HG03432 (cell line): Measurements from ENCODE around the gene FKBP5.
"Not testable (repeated sequence)": the region's sequence is repeated elsewhere in the genome, so short reads cannot be mapped to it uniquely, and the experiment has no call there.

Experiments
- ATAC-seq: cut with Tn5 transposase; IDR thresholded peaks from one replicate; pipeline ENCODE4 v1.9.1; 2021; ENCODE audit warnings: mild to moderate bottlenecking, moderate library complexity; ENCODE audit not compliant: unreplicated experiment

The FKBP5 gene

DNA sequence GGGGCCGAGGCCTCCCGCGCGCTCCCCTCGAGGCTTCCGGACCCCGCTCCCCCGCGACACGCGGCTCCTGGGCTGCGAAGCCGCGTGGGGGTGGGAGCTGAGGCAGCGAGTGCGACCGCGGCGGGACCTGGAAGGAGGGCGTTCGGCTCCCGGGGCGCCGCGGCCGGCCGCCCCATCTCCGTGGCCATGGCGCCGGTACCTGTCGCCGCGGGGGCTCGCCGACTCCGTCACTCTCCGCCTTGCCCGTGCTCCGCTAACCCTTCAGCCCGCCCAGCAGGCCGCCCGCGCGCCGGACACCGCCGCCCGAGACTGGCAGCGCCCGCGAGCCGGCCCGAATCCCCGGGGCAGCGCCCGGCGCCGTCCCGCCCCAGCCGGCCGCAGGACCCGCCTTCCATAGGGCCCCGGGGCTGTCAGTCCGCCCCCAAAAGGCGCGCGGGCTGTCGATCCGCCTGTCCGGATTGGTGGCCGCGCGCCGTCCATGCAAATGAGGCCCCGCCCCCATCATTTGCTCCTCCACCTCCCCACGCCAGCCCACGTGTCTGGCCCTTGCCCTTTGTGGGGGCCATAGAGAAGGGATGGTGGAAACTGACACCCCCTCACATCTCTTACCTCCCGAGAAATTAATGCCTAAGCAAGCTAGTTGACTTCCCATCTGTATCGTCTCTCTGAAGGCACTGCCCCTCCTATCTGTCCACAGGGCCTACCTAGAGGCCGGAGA lies at the start of gene FKBP5:
Gene FKBP5, minus strand, starts transcription at position 311 of the 718 bp plus-strand sequence. CDS start 46,091 bp downstream, outside the sequence.
- peak; percentile 87 for ATAC-seq

DNA sequence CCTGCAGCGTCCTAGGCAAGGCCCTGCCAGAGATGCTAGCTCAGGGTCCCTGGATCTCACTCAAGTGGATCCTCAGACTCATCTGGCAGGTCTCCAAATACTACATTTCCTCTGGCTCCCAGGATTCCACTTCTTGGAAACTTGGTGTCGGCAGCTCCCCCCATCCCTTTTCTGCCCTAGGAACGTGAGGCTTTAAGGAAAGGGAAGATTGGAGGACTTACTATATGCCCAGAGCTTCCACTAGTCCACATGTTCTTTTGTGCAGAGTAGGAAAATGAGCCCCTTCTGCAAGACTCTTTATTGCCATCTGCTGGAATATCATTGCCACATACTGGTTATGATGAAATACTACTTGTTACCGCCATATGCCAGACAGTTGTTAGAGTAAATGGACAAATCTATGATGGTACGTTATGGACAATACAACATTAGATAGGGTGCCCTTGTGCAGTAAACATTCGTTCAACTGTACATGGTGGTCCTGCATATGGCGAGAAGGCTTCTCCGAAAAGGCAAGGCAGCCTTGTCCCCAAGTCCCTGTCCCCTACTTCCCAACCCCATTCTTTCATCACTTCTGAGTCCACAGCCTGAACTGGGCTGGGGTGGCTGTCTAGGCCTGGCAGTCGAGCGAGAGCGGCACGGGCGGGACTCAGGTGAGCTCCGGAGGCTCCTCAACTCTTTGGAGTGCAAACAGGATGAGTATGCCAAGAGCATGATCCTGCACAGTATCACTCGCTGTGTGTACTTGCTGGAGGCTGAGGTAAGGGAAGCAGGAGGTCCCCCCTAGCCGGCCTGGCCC lies 48.9 kb upstream of the FKBP5 start:
- peak; percentile 51 for ATAC-seq

DNA sequence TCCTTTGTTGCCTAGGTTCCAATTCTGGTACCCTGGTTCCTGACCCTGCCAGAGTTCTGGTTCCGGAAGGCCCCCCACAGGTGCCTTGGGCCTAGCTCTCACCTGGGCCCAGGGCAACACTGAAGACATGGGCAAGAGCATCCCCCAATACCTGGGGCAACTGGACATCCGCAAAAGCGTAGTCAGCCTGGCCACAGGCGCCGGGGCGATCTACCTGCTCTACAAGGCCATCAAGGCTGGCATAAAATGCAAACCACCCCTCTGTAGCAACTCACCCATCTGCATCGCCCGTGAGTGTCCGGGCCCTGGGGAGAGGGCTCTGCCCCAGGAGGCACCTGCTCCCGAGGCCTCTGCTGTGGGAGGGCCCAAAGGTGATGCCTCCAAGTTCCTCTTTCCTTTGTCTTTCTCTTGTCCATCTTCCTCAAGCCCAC lies 48.3 kb upstream of the FKBP5 start, which contains the start of gene ARMC12:
Gene ARMC12, plus strand, starts transcription at position 51 of the 431 bp plus-strand sequence. Its CDS starts 77 bp downstream, at position 128.
- no peak for ATAC-seq

DNA sequence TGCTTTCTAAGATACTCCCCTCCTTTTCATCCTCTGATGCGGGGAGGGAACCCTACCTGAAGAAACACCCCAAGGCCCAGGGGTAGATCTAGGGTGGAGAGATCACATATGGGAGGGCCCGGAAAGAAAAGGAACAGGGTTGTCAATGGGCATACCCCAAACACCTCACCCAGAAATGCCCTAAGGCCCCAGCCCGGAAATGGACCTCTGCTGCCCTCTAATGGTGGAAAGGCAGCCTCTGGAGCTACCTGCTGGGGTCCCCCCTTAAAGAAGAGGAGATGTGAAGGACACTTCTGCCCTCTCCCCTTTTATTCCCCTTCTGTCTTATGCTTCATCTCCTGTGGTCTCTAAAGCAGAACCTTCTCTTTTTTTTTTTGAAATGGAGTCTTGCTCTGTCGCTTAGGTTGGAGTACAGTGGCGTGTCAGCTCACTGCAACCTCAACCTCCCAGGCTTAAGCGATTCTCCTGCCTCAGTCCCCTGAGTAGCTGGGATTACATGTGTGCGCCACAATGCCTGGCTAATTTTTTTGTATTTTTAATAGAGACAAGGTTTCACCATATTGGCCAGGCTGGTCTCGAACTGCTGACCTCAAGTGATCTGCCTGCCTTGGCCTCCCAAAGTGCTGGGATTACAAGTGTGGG lies 47.7 kb upstream of the FKBP5 start:
- no peak for ATAC-seq

DNA sequence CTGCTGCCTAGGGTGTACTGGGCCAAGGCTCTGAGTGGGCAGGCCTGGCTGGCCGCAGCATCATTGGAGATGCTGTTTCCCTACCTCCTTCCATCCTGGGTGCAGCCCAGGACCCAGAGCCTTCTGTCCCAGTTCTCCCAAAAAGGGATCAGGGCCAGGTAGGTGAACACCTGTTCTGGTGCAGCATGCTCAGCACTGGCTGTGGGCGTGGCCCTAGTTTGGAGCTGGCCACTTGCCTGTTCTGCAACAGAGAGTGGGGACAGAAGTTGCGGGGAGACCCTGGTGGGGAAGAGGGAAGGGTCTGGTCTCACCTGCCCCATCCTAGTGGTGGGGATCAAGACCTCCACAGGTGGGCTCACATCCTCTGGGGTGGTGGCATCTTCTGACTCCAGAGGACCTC lies 46.7 kb upstream of the FKBP5 start:
- ATAC-seq = no peak

DNA sequence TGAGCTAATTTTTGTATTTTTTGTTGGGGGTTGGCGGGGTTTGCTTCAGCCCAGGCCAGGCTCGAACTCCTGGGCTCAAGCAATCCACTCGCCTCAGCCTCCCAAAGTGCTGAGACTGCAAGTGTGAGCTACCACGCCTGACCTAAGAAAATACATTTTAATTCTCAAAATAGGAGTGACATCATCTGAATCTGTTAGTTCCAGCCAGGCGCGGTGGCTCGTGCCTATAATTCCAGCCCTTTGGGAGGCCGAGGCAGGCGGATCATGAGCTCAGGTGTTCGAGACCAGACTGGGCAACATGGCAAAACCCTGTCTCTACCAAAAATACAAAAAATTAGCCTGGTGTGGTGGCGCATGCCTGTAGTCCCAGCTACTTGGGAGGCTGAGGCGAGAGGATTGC lies 45.6 kb upstream of the FKBP5 start:
- ATAC-seq = not testable (repeated sequence)

DNA sequence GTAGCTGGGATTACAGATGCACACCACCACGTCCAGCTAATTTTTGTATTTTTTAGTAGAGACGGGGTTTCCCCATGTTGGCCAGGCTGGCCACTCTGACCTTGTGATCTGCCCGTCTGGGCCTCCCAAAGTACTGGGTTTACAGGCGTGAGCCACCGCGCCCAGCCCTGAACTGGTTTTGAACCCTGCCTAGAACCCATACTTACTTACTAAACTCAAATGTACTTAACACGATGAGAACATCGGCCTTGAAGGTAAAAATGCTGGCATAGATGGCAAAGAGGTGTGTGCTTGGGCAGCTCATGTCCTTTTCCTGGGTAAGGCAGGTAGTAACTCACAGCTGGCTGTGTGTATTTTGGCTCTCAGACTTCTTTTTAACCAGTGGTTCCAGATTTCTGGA lies 44.9 kb upstream of the FKBP5 start:
- no peak for ATAC-seq

DNA sequence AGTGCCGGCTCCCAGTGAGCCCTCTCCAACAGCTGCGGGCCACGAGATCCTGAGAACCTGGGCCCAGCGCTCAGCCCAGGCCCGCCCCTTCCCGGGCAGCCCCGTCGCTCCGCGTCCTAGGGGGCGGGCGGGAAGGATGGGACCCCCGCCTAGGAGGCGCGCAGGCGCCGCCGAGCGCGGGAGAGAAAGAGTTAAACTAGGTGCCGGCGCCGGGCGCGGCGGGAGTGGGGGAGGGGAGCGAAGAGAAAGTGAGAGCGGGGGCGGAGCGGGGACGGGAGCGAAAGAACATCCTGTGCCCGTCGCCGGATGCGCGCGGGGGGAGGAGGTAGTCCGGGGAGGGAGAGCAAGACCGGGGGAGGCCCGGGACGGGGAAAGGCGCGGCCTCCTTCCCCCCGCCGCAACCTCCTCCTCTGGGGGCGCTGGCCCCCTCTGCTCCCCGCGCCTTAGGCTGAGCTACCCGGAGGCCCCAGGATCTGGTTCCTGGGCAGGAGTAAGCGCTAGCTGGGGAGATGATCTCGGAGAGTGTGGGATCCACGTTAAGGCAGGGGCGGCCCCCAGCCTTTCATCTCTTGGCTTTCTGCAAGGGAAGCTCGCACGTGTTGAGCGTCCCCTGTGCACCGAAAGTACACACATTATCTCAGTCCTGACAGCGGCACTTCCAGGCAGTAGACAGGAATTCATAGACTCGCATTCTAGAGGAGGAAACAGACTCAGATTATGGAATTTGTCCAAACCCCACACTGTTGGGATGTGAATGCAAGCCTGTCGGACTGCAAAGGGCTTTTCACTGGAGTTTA lies 43.2 kb upstream of the FKBP5 start:
- peak; percentile 51 for ATAC-seq

DNA sequence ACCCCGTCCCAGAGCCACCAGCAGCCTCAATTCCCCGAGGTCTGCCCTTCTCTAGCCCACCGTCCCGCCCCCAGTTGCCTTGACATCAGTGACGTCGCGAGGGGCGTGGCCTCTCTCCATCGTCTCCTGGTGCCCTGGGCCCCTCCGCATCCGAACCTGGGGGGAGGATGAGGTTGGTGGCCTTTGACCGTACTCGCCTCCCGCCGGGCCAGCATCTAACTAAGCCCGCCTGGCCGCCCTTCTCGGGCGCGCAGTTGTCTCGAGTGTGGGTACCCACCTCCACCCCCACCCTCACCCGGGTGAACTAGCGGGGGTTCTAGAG lies 42.7 kb upstream of the FKBP5 start:
- ATAC-seq = peak; percentile 61

DNA sequence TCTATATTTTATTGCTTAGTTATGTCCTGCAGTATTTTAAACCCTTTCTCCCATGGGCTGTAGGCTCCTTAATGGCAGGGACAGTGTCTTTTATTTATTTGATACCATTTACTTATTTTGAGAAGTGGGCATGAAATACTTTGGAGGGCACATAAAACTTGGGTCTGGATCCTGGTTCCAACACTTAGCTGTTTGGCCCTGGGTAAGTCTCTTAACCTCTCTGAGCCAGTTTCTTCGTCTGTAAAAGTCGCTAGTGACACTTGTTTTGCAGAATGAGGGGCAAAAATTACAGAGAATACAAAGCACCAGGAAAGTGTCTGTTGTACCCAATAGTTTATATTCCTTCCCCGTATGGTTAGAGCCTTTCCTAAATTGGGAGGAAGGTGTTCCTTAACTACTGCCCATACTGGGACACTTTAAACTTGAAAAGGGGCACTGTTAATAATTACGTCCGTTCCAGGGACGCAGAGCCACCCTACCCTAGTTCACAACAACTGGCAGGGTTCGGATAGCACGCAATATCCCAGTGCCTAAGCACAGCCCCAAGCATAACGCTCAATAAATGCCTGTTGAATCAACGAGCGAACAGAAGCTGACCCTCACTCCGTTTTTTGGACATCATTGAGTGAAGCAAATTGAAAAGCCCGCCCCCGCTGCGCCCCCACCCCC lies 42.2 kb upstream of the FKBP5 start:
- no peak for ATAC-seq

DNA sequence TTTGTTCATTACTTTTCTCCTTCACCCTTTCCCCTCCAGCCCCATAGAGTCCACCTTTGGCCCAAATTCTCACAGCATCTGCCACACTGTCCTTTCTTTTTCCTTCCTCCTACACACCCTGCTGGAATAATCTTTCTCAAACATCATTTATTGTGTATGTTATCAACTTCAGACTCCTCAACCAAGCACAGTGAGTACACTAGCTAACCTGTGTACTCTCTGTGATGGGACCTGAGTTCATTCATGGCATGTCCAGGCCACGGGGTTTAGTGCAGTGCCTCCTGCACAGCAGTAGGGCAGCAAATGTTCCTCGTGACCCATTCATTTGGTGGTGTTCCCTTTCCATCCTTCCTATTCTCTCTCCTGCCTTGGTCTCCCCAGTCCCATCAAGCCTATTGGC lies 41.0 kb upstream of the FKBP5 start:
- ATAC-seq = no peak

DNA sequence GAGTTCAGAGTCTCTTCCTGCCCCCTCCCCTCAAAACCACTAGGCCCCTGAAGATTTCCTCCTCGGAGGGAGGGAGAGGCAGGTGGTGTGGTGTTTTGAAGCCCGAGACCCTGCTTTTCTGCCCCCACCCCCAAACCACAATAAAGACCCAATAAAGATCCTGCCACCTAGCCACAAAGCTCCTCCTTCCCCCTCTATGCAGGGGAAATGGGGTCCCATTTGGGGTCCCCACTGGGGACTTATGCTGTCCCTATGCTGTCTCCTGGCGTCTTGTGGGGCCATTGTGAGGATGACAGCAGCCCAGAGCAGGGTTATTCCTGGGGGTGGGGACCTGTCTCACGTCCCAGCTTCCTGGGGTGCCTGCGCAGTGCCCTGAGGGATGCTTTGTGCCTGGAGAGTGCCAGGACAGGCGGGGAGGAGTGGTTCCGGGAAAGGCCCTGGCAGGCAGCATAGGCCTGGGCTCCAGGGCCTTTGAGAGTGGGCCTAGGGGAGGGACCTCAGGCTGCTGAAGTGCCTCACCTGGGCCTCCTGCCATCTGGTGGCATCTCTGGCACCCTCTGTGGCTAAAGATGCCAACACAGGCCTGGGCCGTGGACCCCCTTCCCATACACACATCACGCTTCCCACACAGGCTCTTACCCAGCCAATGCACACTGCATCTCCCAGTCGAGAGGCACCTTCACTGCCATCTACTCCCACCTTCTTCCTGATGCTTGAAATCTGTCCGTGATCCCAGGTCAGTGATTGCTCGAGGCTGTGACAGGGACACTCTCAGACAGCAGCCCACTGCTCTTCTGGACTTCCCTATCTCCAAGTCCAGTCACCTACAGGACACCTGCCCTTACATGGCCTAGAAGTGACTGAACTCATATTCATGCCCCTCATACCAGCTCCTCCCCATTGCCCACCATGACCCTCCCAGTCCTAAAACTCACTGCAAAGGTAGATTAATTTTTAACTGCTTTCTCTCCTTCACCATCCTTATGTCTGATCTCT lies 40.3 kb upstream of the FKBP5 start:
- ATAC-seq = no peak

DNA sequence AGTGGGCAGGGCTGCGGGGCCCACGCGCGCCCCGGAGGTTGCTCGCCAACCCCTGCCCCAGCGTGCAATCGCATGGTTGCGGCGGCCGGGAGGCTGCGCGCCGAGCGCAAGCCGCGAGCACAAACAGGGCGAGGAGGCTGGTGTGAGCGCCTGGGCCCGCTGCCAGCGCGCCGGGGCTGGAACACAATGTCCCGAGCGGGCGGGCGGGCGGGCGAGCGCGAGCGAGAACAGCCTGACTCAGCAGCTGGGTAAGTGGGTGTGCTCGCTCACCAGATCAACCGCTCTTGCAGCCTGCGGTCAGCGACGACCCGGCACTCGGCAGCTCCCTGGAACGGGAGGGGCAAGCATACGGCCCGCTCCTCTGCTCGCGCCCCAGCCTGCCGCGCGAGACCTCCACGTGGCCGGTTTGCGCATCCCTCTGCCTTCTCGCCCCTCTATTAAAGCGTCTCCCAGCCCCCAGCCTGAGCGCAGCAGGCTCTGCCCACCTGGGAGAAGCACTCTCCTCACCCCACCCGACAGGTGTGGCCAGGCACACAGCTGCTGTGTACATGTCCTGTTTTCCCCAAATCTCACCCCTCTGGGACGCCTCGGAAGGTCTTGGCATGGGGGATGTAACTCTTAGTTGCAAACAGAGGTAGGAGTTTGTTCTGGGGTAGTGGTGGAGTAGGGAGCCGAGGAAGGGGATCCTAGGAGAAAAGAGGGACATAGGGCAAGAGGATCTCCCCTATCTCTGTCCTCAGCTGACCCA lies 39.4 kb upstream of the FKBP5 start:
- peak; percentile 46 for ATAC-seq

DNA sequence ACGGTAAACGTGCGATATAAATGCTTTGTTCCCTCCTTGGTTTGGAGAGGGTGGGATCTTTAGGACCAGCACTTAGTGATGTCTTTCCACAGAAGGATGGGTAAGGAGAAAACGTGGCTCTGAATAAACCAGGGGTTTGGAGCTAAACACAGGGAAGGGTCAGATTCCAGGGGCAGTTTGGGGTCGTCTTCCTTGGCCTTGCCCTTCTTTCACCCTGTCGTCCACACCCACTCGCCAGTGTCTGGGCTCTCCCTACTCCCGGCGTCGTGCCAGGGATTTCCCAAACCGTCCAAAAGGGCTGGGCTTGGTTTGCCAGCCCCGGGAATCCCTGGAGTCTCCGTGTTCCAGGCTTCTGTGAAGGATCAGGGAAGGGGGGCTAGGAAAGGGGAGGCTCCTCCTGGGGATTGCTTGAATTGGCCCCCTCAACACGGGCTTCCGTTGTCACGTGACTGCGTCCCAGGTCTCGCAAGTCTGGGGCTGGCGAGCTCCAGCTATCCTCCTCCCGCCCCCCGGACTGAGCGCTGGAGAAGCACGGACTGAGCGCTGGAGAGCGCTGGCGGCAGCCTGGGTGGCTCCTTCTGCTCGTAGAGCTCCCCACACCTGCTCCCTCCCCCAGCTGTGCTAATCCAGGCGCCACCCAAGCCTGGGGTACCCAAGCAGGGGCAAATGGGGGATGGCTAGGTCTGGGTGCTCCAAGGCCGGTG lies 38.7 kb upstream of the FKBP5 start:
- peak; percentile 5 for ATAC-seq

DNA sequence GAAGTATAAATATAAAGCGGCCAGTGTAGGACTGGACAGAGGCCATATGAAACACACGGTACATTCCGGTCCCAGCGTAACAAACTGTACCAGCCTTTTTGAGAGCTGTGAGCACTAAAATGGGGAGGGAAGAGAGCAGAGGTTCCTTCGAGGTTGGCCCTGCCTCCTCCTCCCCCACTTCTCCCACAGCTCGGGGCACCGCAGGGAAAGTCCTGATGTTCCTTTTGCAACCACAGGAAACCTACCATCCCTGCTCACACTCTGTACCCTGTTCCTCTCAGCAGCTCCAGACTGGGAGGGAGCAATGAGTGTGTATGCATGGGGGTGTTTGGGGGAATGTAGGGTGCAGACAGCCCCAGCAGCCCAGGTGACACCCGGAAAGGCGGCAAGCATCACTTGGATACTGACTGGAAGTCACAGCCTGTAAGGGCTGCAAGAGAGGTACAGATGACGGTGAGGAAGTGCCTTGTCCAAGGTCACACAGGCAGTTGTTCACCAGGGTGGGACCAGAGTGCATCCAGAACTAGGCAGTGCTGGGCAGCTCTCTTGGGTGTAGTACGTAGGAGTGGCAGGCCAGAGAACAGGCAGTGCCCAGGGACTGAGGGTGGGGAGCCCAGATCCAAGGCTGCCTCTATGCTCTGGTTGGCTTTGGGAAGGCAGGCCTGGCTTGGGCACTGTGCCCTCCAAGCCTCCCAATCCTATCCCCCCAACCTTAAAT lies 37.2 kb upstream of the FKBP5 start:
- ATAC-seq = no peak

DNA sequence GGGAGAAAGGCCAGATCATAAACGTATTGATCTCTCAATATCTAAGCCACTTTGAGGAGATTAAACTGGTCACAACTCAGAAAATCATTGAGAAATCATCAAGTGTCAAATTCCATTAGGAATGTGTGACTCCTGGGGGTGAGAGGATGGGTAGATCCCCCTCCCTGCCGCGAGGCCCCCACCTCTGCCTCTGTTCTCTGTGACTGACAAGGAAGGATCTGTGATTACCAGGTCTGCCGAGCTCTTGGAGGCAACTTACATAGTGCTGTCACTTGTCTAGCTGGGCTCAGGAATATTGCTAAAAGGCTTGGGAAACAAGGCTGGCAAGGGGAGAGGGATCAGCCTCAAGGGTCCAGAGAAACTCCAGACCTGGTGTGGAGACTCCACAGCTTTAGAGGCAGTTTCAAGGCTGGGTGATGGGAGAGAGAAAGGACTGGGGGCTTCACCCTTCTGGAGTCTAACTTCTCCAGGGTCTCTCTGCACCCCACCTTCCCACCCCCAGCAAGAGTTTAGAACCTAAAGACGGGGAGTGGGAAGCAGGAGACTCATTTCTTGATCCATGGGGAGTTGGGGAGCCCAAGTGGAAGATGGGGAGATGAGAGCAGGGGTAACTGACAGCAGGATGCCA lies 36.5 kb upstream of the FKBP5 start:
- no peak for ATAC-seq

DNA sequence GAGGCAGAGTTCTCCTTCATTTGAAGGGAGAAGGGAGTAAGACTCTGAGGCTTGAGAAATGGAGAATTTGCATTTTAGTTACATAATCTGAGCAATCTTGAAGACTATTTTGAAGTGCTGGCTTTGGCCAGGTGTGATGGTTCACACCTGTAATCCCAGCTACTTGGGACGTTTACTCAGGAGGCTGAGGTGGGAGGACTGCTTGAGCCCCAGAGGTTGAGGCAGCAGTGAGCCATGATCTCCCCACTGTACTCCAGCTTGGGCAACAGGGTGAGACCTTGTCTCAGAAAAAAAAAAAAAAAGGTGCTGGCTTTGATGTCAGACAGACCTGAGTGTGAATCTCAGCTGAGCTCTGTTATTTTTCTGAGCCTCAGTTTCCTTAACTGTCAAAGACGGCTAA lies 35.8 kb upstream of the FKBP5 start:
- no peak for ATAC-seq
